HG03103 (cell line): ENCODE data around the gene ZBTB18.

ENCODE experiments used
- ATAC-seq: cut with Tn5 transposase; IDR thresholded peaks from one replicate; pipeline ENCODE4 v1.9.1; 2021; ENCODE audit warnings: low read depth; ENCODE audit not compliant: unreplicated experiment

The ZBTB18 gene

GRCh38 chr1:244083383-244083943 lies 32.4 kb downstream of the ZBTB18 start:
- no peak for ATAC-seq

- ATAC-seq = no peak
Observed at GRCh38 chr1:244084763-244085162, 33.7 kb downstream of the ZBTB18 start.

GRCh38 chr1:244085891-244086290 lies 34.8 kb downstream of the ZBTB18 start:
- ATAC-seq = no peak

- ATAC-seq = no peak
Observed at GRCh38 chr1:244087021-244087560, 36.0 kb downstream of the ZBTB18 start.

GRCh38 chr1:244087611-244088010 lies 36.5 kb downstream of the ZBTB18 start:
- no peak for ATAC-seq

- ATAC-seq = no peak
Observed at GRCh38 chr1:244088161-244088560, 37.1 kb downstream of the ZBTB18 start.

- ATAC-seq = no peak
Observed at GRCh38 chr1:244089561-244089960, 38.5 kb downstream of the ZBTB18 start.

GRCh38 chr1:244090645-244091044 lies 39.6 kb downstream of the ZBTB18 start:
- no peak for ATAC-seq

- no peak for ATAC-seq
Observed at GRCh38 chr1:244092293-244092963, 41.3 kb downstream of the ZBTB18 start.

GRCh38 chr1:244092964-244093638 lies 42.0 kb downstream of the ZBTB18 start:
- ATAC-seq = no peak

- ATAC-seq = no peak
Observed at GRCh38 chr1:244094880-244095528, 43.9 kb downstream of the ZBTB18 start.

GRCh38 chr1:244095529-244095911 lies 44.4 kb downstream of the ZBTB18 start:
- no peak for ATAC-seq

- no peak for ATAC-seq
Observed at GRCh38 chr1:244096066-244096610, 45.1 kb downstream of the ZBTB18 start.

GRCh38 chr1:244096691-244097090 lies 45.6 kb downstream of the ZBTB18 start:
- ATAC-seq = no peak

- ATAC-seq = no peak
Observed at GRCh38 chr1:244097523-244098405, 46.7 kb downstream of the ZBTB18 start.

GRCh38 chr1:244099258-244099930 lies 48.3 kb downstream of the ZBTB18 start:
- ATAC-seq = no peak

GRCh38 chr1:244100276-244100675 lies 49.2 kb downstream of the ZBTB18 start:
- ATAC-seq = no peak

- no peak for ATAC-seq
Observed at GRCh38 chr1:244100704-244101453, 49.8 kb downstream of the ZBTB18 start.

- ATAC-seq = no peak
Observed at GRCh38 chr1:244102046-244102445, 51.0 kb downstream of the ZBTB18 start.
